ENCODE results near the gene ZCCHC7. TPM values are rescaled to one million over a fixed set of nuclear protein-coding genes. Genes with fewer than 3 reads are reported as not detected.

ZCCHC7 gene
- total and polyA plus RNA-seq, 2 experiments from 2014 or later = 29.8 to 38.8 TPM

GRCh38 chr9:37311938-37312708 lies 191.7 kb downstream of the ZCCHC7 start:
- Histone ChIP-seq H3K36me3 (ENCODE audit: insufficient read depth) (no peaks in the 10 kb centered on the region; the same call in 1 of the 2 replicates), H4K20me1 (replicated peaks; ENCODE audit: insufficient read depth) (no peaks in the 10 kb centered on the region; the same call in 1 of the 2 replicates), H3K79me2 (replicated peaks; ENCODE audit: insufficient read depth) (no peaks in the 10 kb centered on the region), H3K27me3 (ENCODE audit: insufficient read depth) (no peaks in the 10 kb centered on the region), H3K4me3 (no peak overlapping the region), H3K4me2 (no peak overlapping the region), H3K4me1 (ENCODE audit: insufficient read depth) (no peaks in the 10 kb centered on the region), H3F3A (replicated peaks; ENCODE audit: low read depth) (no peaks in the 10 kb centered on the region), H2AFZ (no peak overlapping the region), H3K9me2 (ENCODE audit: insufficient read depth) (no peaks in the 10 kb centered on the region), H3K27ac (ENCODE audit: low read depth) (no peak overlapping the region)
- H3K4me3 Mint-ChIP-seq = no peak overlapping the region
- TF ChIP-seq CTCF (conservative IDR thresholded peaks at IDR 0.05; ENCODE audit: low read depth in 2 of 2) (no peak), STAT1 (IDR thresholded peaks at IDR 0.05; ENCODE audit: unreplicated experiment) (no peak), JUNB (IDR thresholded peaks at IDR 0.05; ENCODE audit: unreplicated experiment) (no peak), CREB1 (CRISPR knock-in tag; IDR thresholded peaks at IDR 0.05; ENCODE audit: low read depth) (no peak), EZH2phosphoT487 (IDR thresholded peaks at IDR 0.05; ENCODE audit: unreplicated experiment) (no peak), POLR2AphosphoS5 (IDR thresholded peaks at IDR 0.05; ENCODE audit: low read depth) (no peak), ZNF462 (CRISPR knock-in tag; IDR thresholded peaks at IDR 0.05) (no peak), ETS1 (IDR thresholded peaks at IDR 0.05) (no peak), ZNF331 (CRISPR knock-in tag; IDR thresholded peaks at IDR 0.05; ENCODE audit: low read depth) (no peak)
- no peaks in the 10 kb centered on the region for H3K27me3 Mint-ChIP-seq (ENCODE audit: insufficient read depth, low read depth, poor library complexity)
- no peak for ATAC-seq
- H3K4me1 Mint-ChIP-seq = no peaks in the 10 kb centered on the region
- no peak overlapping the region for H3K27ac Mint-ChIP-seq
- no peaks in the 10 kb centered on the region for H3K9me3 Mint-ChIP-seq
- DNase-seq (ENCODE audit: low spot score) = no peak
- H3K36me3 Mint-ChIP-seq (ENCODE audit: low read depth) = no peaks in the 10 kb centered on the region
